HAP-1 (cell line): ENCODE measurements around the gene TRIM7.
A peak's percentile ranks its signal among the peaks of the same experiment; 100 is the strongest.
"Not testable (repeated sequence)": the region's sequence is repeated elsewhere in the genome, so short reads cannot be mapped to it uniquely, and the experiment has no call there.

Experiments used
- DNase-seq, 2 experiments: peaks; one replicate each; pipeline ENCODE4 v3.0.0-alpha.2; 2016 to 2020; ENCODE audit warnings: low spot score in 2 of 2
- H3K27me3 ChIP-seq: fragments of 250-450 bp; sonication (Bioruptor Pico); 2 replicates; pipeline ENCODE4 v1.5.1; 2020; ENCODE audit warnings: low read depth, mild to moderate bottlenecking, moderate library complexity
- H3K36me3 ChIP-seq: fragments of 250-450 bp; sonication (Bioruptor Pico); replicated peaks from 2 replicates; pipeline ENCODE4 v1.5.1; 2020; ENCODE audit warnings: mild to moderate bottlenecking
- H3K4me1 ChIP-seq: fragments of 250-450 bp; sonication (Bioruptor Pico); 2 replicates; pipeline ENCODE4 v1.5.1; 2020; ENCODE audit warnings: mild to moderate bottlenecking
- H3K4me3 ChIP-seq: fragments of 250-450 bp; sonication (Bioruptor Pico); 2 replicates; pipeline ENCODE4 v1.5.1; 2020; ENCODE audit warnings: mild to moderate bottlenecking, moderate library complexity
- H3K9me3 ChIP-seq: fragments of 250-450 bp; sonication (Bioruptor Pico); 2 replicates; pipeline ENCODE4 v1.5.1; 2020; ENCODE audit warnings: mild to moderate bottlenecking, moderate library complexity
- in situ Hi-C: fragments of 300-500 bp; cut with MboI; formaldehyde crosslinking; loops from 3 replicates; pipeline ENCODE4 v1.14.3; 2020; ENCODE audit warnings: low sequenced_read_pairs, inconsistent platforms, mixed read lengths

The TRIM7 gene

GRCh38 chr5:181173420-181174342, 31.3 kb downstream of the TRIM7 start:
- DNase-seq: peak; percentile 78 to 81
- Histone ChIP-seq H3K4me3 (peak overlapping the region; percentile 44), H3K27me3 (no peaks in the 10 kb centered on the region), H3K9me3 (no peaks in the 10 kb centered on the region), H3K36me3 (no peaks in the 10 kb centered on the region), H3K4me1 (peaks cover 7% of the 10 kb centered on the region)
- in situ Hi-C loops: no loop called here

DNA sequence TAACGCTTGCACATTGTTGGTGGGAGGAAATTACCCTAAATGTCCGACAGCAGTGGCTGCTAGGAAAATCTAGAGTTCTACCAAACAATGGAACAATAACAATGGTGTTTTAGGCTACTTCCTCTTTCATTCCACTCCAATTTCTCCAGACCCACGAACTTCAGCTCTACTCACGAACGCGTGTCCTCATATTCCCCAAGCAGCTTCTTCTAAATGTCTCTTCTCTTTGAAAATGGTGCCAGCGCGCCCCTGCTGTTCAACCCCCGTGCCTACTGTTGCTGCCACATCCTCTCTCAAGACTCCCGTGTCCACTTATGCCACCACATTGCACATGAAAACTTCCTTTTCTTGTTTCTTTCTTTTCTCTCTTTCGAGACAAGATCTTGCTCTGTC, 32.0 kb downstream of the TRIM7 start:
- Histone ChIP-seq H3K9me3 (no peaks in the 10 kb centered on the region), H3K36me3 (no peaks in the 10 kb centered on the region), H3K27me3 (no peaks in the 10 kb centered on the region), H3K4me1 (peaks cover 12% of the 10 kb centered on the region), H3K4me3 (peak overlapping the region; percentile 44)
- in situ Hi-C loops: no loop called here
- no peak for DNase-seq

- in situ Hi-C loops: no loop called here
- H3K27me3 ChIP-seq: no peaks in the 10 kb centered on the region
- H3K9me3 ChIP-seq: no peaks in the 10 kb centered on the region
- no peaks in the 10 kb centered on the region for H3K36me3 ChIP-seq
- H3K4me1 ChIP-seq: peaks cover 21% of the 10 kb centered on the region
- no peak overlapping the region for H3K4me3 ChIP-seq
- no peak for DNase-seq
These were observed 33.2 kb downstream of the TRIM7 start for GRCh38 chr5:181171782-181172181.

DNA sequence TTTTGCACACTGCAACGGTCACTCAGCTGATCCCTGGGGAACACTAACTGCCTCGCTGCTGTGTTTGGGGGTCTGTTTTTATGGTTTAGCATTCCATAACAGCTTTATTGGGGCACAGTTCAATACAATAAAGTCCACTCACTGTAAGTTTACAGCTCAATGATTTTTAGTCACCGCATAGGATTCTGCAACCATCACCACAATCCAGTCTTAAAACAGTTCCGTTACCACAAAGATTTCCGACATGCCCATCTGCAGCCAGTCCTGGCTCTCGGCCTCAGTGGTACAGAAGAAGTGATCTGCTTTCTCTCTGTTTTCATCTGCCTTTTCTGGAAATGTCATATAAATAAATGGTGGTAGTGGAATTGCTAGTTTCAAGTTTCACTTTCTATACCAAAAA, 34.0 kb downstream of the TRIM7 start:
- DNase-seq: no peak
- Histone ChIP-seq H3K36me3 (no peaks in the 10 kb centered on the region), H3K27me3 (no peaks in the 10 kb centered on the region), H3K4me3 (no peak overlapping the region), H3K9me3 (no peaks in the 10 kb centered on the region), H3K4me1 (peaks cover 21% of the 10 kb centered on the region)
- in situ Hi-C loops: no loop called here

GRCh38 chr5:181170237-181170825, 34.7 kb downstream of the TRIM7 start:
- Histone ChIP-seq H3K27me3 (no peaks in the 10 kb centered on the region), H3K9me3 (no peaks in the 10 kb centered on the region), H3K36me3 (no peaks in the 10 kb centered on the region), H3K4me1 (peaks cover 21% of the 10 kb centered on the region), H3K4me3 (peak overlapping the region; percentile 27)
- DNase-seq: peak in 1 of 2 experiments; percentile 20
- in situ Hi-C loops: no loop called here

- peaks cover 21% of the 10 kb centered on the region for H3K4me1 ChIP-seq
- in situ Hi-C loops, H3K27me3 ChIP-seq, H3K36me3 ChIP-seq, H3K9me3 ChIP-seq: not testable (repeated sequence)
- DNase-seq: peak; percentile 74 to 94
- H3K4me3 ChIP-seq: peak overlapping the region; percentile 27
These were observed 35.3 kb downstream of the TRIM7 start for GRCh38 chr5:181169459-181170236.

DNA sequence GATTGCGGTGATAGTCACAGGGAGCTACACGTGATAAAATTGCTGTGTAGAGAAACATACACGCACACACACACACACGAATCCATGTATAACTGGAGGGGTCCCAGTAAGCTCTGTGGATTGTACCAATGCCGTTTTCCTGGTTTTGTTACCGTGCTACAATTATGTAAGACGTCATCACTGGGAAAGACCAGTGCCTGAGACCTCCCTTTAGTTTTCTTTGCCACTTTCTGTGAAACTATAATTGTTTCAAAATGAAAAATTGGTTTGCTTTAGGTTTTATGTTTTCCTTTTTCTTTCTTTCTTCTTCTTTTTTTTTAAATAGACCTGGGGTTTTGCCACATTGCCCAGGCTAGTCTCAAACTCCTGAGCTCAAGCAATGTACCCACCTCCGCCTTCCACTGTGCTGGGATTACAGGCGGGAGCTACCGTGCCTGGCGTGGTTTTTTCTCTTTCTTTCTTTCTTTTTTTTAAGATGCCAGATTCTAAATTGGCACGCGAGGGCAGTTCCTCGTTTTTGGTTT, 36.3 kb downstream of the TRIM7 start:
- in situ Hi-C loops: no loop called here
- Histone ChIP-seq H3K4me1 (peaks cover 21% of the 10 kb centered on the region), H3K9me3 (no peaks in the 10 kb centered on the region), H3K27me3 (no peaks in the 10 kb centered on the region), H3K4me3 (no peak overlapping the region), H3K36me3 (no peaks in the 10 kb centered on the region)
- no peak for DNase-seq

- Histone ChIP-seq H3K4me3 (peak overlapping the region; percentile 6), H3K4me1 (peaks cover 19% of the 10 kb centered on the region), H3K36me3 (no peaks in the 10 kb centered on the region), H3K9me3 (no peaks in the 10 kb centered on the region), H3K27me3 (no peaks in the 10 kb centered on the region)
- in situ Hi-C loops: no loop called here
- DNase-seq: peak; percentile 59 to 92
These were observed 37.0 kb downstream of the TRIM7 start for GRCh38 chr5:181167814-181168488.

DNA sequence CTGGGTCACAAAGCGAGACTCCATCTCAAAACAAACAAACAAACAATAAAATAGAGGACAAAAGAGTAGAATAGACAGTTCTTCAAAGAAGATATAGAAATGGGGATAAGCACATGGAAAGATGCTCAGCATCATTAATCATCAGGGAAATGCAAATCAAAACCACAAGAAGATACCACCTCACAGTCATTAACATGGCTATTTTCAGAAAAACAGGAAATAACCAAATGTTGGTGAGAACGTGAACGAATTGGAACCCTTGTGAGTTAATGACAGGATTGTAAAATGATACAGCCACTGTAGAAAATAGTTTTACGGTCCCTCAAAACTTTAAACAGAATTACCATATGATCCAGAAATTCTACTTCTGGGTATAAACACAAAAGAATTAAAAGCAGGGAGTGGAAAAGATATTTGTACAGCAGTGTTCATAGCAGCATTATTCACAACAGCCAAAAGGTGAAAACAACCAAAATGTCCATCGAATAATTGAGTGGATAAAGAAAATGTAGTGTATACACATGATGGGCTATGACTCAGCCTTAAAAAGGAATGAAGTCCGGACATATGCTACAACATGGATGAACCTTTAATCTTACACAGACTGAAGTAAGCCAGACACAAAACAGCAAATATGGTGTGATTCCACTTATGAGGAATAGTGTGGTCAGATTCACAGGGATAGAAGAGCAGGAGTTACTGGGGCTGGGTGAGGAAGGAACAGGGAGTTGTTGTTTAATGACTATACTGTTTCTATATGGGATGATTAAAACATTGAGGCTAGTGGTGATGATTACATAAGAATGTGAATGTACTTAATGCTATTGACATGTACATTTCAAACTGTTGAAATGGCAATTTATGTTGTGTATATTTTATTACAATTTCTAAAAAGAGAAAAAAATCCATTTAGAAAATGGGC, 37.9 kb downstream of the TRIM7 start:
- H3K4me3 ChIP-seq: no peak overlapping the region
- no peaks in the 10 kb centered on the region for H3K36me3 ChIP-seq
- in situ Hi-C loops: no loop called here
- peaks cover 14% of the 10 kb centered on the region for H3K4me1 ChIP-seq
- H3K27me3 ChIP-seq: no peaks in the 10 kb centered on the region
- H3K9me3 ChIP-seq: no peaks in the 10 kb centered on the region
- DNase-seq: peak in 1 of 2 experiments; percentile 23

DNA sequence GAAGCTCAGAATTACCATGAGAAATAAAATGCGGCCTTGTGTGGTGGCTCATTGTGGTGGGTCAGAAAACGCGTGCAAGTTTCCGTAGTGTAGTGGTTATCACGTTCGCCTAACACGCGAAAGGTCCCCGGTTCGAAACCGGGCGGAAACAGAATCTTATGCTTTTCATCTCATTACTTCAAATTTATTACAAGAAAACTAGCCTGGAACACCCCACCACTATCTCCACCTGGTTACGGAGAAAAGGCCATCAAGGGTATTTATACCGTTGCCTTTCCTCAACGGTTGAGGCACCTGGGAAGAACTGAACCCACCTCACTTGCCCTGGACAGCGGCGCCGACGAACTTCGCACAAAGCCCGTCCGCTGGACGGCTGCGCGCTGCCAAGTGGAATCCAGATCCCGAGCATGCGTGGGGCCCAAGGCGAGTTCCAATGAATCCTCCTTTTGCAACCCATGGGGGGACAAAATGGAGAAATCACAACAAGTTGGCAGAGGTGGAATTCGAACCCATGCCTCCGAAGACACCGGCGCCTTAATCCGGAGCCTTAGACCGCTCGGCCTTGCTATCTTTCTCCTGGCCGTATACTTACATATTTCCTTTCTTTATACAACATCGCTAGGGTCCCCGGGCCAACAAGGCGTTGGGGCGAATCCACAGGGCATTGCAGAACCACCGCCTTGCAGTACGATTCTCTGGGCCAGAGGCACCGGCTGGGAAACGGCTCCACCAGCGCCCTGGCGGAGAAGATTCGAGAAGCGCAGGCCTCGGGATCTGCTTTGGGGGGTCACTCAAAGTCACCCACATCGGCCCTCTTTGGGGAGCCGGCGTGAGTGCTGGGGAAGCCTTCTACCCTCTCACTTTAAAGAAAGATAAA, 40.7 kb downstream of the TRIM7 start:
- DNase-seq: no peak
- in situ Hi-C loops: no loop called here
- no peak overlapping the region for H3K4me3 ChIP-seq

DNA sequence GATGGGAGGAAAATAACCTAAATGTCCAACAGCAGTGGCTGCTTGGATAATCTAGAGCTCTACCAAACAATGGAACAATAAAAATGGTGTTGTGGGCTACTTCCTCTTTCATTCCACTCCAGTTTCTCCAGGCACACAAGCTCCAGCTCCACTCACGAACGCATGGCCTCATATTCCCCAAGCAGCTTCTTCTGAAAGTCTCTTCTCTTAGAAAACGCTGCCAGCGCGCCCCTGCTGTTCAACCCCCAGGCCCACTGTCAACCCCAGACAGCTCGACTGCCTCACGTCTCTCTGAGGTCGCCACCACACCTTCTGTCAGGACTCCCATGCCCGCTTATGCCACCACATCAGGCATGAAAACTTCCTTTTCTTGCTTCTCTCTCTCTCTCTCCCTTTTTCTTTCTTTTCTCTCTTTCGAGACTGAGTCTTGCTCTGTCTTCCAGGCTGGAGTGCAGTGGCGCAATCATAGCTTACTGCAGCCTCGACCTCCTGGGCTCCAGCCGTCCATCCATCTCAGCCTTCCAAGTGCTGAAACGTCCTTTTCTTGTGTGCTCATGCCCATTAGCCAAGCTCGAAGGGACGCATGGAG, 41.4 kb downstream of the TRIM7 start:
- in situ Hi-C loops: no loop called here
- H3K4me1 ChIP-seq: peaks cover 23% of the 10 kb centered on the region
- H3K36me3 ChIP-seq: no peaks in the 10 kb centered on the region
- H3K27me3 ChIP-seq: no peaks in the 10 kb centered on the region
- DNase-seq: no peak
- H3K9me3 ChIP-seq: no peaks in the 10 kb centered on the region
- H3K4me3 ChIP-seq: no peak overlapping the region

More for the DNA sequence above, 40.7 kb downstream of the TRIM7 start:
- H3K4me1 ChIP-seq: peaks cover 23% of the 10 kb centered on the region
- no peaks in the 10 kb centered on the region for H3K36me3 ChIP-seq
- H3K27me3 ChIP-seq: no peaks in the 10 kb centered on the region
- H3K9me3 ChIP-seq: no peaks in the 10 kb centered on the region
